Neural cell (in vitro differentiated cells): ENCODE data around the gene LIPT1. TPM values are rescaled to one million over a fixed set of nuclear protein-coding genes. Genes with fewer than 3 reads are reported as not detected.
A peak's percentile ranks its signal among the peaks of the same experiment; 100 is the strongest.
"Not testable (repeated sequence)": the region's sequence is repeated elsewhere in the genome, so short reads cannot be mapped to it uniquely, and the experiment has no call there.

Source experiments
- H2AFZ ChIP-seq: fragments of 200-600, 300-800 bp; sonication (generic), shearing (Covaris generic); 2 replicates; pipeline ENCODE4 v1.6.0; 2014; ENCODE audit warnings: low read depth, mild to moderate bottlenecking, antibody characterized with exemption, low read length, moderate library complexity
- H3F3A ChIP-seq: fragments of 200-600 bp; shearing (Covaris generic); 2 replicates; pipeline ENCODE4 v1.6.1; 2016; ENCODE audit warnings: mild to moderate bottlenecking, moderate library complexity, mixed read lengths, antibody characterized with exemption, low read length; ENCODE audit not compliant: insufficient read depth, poor library complexity, severe bottlenecking
- H3K27ac ChIP-seq: fragments of 200-600, 300-800 bp; sonication (generic), shearing (Covaris generic); 2 replicates; pipeline ENCODE4 v1.5.1; 2014; ENCODE audit warnings: mild to moderate bottlenecking, low read length, moderate library complexity
- H3K27me3 ChIP-seq: fragments of 300-800, 200-600 bp; sonication (generic), shearing (Covaris generic); 2 replicates; pipeline ENCODE4 v1.6.0; 2014; ENCODE audit warnings: mild to moderate bottlenecking, low read depth, low read length, moderate library complexity; ENCODE audit not compliant: insufficient read depth
- H3K36me3 ChIP-seq: fragments of 300-800, 200-600 bp; sonication (generic), shearing (Covaris generic); 2 replicates; pipeline ENCODE4 v1.5.1; 2014; ENCODE audit warnings: mild to moderate bottlenecking, antibody characterized with exemption, low read length, moderate library complexity; ENCODE audit not compliant: insufficient read depth
- H3K4me2 ChIP-seq: fragments of 300-800, 200-600 bp; sonication (generic), shearing (Covaris generic); 2 replicates; pipeline ENCODE4 v1.6.0; 2014; ENCODE audit warnings: mild to moderate bottlenecking, low read length
- H3K4me3 ChIP-seq: fragments of 300-800, 200-600 bp; sonication (generic), shearing (Covaris generic); 2 replicates; pipeline ENCODE4 v1.5.1; 2014; ENCODE audit warnings: mild to moderate bottlenecking, low read length, moderate library complexity
- H3K79me2 ChIP-seq: fragments of 200-600 bp; shearing (Covaris generic); replicated peaks from 2 replicates; pipeline ENCODE4 v1.6.0; 2014; ENCODE audit warnings: mild to moderate bottlenecking, low read length, moderate library complexity; ENCODE audit not compliant: insufficient read depth
- H3K9ac ChIP-seq: fragments of 300-800, 200-600 bp; sonication (generic), shearing (Covaris generic); 2 replicates; pipeline ENCODE4 v1.6.1; 2016; ENCODE audit warnings: mild to moderate bottlenecking, low read length, mixed read lengths
- H3K9me2 ChIP-seq: fragments of 200-600 bp; shearing (Covaris generic); 2 replicates; pipeline ENCODE4 v1.6.1; 2016; ENCODE audit warnings: mild to moderate bottlenecking, low read length, mixed read lengths; ENCODE audit not compliant: insufficient read depth
- H3K9me3 ChIP-seq: fragments of 200-600, 300-800 bp; sonication (generic), shearing (Covaris generic); 2 replicates; pipeline ENCODE4 v1.6.1; 2016; ENCODE audit warnings: mild to moderate bottlenecking, mixed run types, low read length, moderate library complexity, mixed read lengths
- H4K20me1 ChIP-seq: fragments of 200-600 bp; shearing (Covaris generic); 2 replicates; pipeline ENCODE4 v1.6.1; 2016; ENCODE audit warnings: mild to moderate bottlenecking, mixed run types; ENCODE audit not compliant: insufficient read depth
- CTCF ChIP-seq: fragments of 450-650 bp; IDR thresholded peaks from 2 replicates; pipeline ENCODE4 v1.5.1; 2014; ENCODE audit warnings: antibody characterized with exemption, mild to moderate bottlenecking, moderate library complexity; ENCODE audit not compliant: poor library complexity, severe bottlenecking
- EP300 ChIP-seq: fragments of 450-650 bp; conservative IDR thresholded peaks from 2 replicates; pipeline ENCODE4 v1.6.1; 2014; ENCODE audit warnings: antibody characterized with exemption, mild to moderate bottlenecking, moderate library complexity; ENCODE audit not compliant: poor library complexity, severe bottlenecking
- EZH2 ChIP-seq: fragments of 200-600, 300-800 bp; shearing (Covaris generic), sonication (generic); IDR thresholded peaks from 2 replicates; pipeline ENCODE4 v1.6.1; 2014; ENCODE audit warnings: antibody characterized with exemption, low read length, borderline replicate concordance, mild to moderate bottlenecking; ENCODE audit not compliant: insufficient read depth, poor library complexity, severe bottlenecking
- MXI1 ChIP-seq: fragments of 450-650 bp; conservative IDR thresholded peaks from 2 replicates; pipeline ENCODE4 v1.6.1; 2014; ENCODE audit warnings: antibody characterized with exemption, mild to moderate bottlenecking; ENCODE audit not compliant: poor library complexity, severe bottlenecking
- POLR2AphosphoS5 ChIP-seq: IDR thresholded peaks from 2 replicates; pipeline ENCODE4 v1.6.1; 2012
- RAD21 ChIP-seq: fragments of 450-650 bp; conservative IDR thresholded peaks from 2 replicates; pipeline ENCODE4 v1.6.1; 2014; ENCODE audit warnings: antibody characterized with exemption, mild to moderate bottlenecking, moderate library complexity
- REST ChIP-seq: IDR thresholded peaks from 2 replicates; pipeline ENCODE4 v1.6.1; 2012; ENCODE audit warnings: borderline replicate concordance
- SMC3 ChIP-seq: fragments of 450-650 bp; conservative IDR thresholded peaks from 2 replicates; pipeline ENCODE4 v1.6.1; 2014; ENCODE audit warnings: antibody characterized with exemption, mild to moderate bottlenecking, moderate library complexity; ENCODE audit not compliant: poor library complexity
- TAF1 ChIP-seq: IDR thresholded peaks from 2 replicates; pipeline ENCODE4 v1.6.1; 2012; ENCODE audit warnings: low read depth
- polyA plus RNA-seq: library from polyadenylated mRNA; depleted of rRNA; stranded (reverse); fragments of >200 nt; gene quantifications from 2 replicates; pipeline ENCODE4 v1.2.3, GENCODE V29; 2014

The LIPT1 gene
- polyA plus RNA-seq, 1 donor from 2014 or later, result 2.8 TPM

GRCh38 chr2:99190548-99190947 lies 35.8 kb downstream of the LIPT1 start:
- Histone ChIP-seq H3K36me3 (no peaks in the 10 kb centered on the region), H3F3A (no peaks in the 10 kb centered on the region), H3K4me3 (no peak overlapping the region), H3K9me2 (no peaks in the 10 kb centered on the region), H3K27ac (no peak overlapping the region), H3K9me3 (no peaks in the 10 kb centered on the region), H3K79me2 (peaks cover 12% of the 10 kb centered on the region), H4K20me1 (no peaks in the 10 kb centered on the region), H2AFZ (no peak overlapping the region), H3K4me2 (no peak overlapping the region), H3K27me3 (no peaks in the 10 kb centered on the region), H3K9ac (no peak overlapping the region)
- TF ChIP-seq RAD21 (no peak), REST (no peak), POLR2AphosphoS5 (no peak), TAF1 (no peak), SMC3 (no peak), MXI1 (no peak), CTCF (peak; percentile 11), EZH2 (no peak)

GRCh38 chr2:99192364-99192763 lies 37.6 kb downstream of the LIPT1 start:
- H3F3A ChIP-seq, H3K79me2 ChIP-seq, H3K9ac ChIP-seq, H2AFZ ChIP-seq, H3K4me2 ChIP-seq, H4K20me1 ChIP-seq, H3K4me3 ChIP-seq, H3K9me2 ChIP-seq, H3K27ac ChIP-seq, H3K27me3 ChIP-seq, H3K36me3 ChIP-seq, H3K9me3 ChIP-seq: not testable (repeated sequence)

- H3K9ac ChIP-seq, result no peak overlapping the region
- H2AFZ ChIP-seq, result no peak overlapping the region
- H3K4me2 ChIP-seq, result no peak overlapping the region
- TF ChIP-seq POLR2AphosphoS5 (no peak), MXI1 (no peak), EP300 (no peak), REST (no peak), EZH2 (no peak), RAD21 (no peak), TAF1 (no peak)
- peaks cover 3% of the 10 kb centered on the region for H3K79me2 ChIP-seq
- no peak overlapping the region for H3K27ac ChIP-seq
- H3F3A ChIP-seq, result no peaks in the 10 kb centered on the region
- no peaks in the 10 kb centered on the region for H3K27me3 ChIP-seq
- no peak overlapping the region for H3K4me3 ChIP-seq
- no peaks in the 10 kb centered on the region for H3K9me2 ChIP-seq
- H3K36me3 ChIP-seq, result peaks cover 5% of the 10 kb centered on the region
- H4K20me1 ChIP-seq, result no peaks in the 10 kb centered on the region
- H3K9me3 ChIP-seq, result no peaks in the 10 kb centered on the region
Observed at GRCh38 chr2:99198103-99198841, 43.5 kb downstream of the LIPT1 start.
